B cell (primary cell): ENCODE results near the gene FAM107B. TPM values are rescaled to one million over a fixed set of nuclear protein-coding genes. Genes with fewer than 3 reads are reported as not detected.

ENCODE experiments used
- ATAC-seq: fragments of 200-7000 bp; cut with Tn5 transposase; one replicate; pipeline ENCODE4 v1.10.0; 2021; ENCODE audit warnings: low read depth, mild to moderate bottlenecking, moderate number of reproducible peaks, moderate library complexity
- CTCF ChIA-PET: fragments of 350-600 bp; sonication (Branson Sonifier 250); formaldehyde crosslinking; loops from one replicate; lab custom pipeline; 2021; ENCODE audit warnings: antibody characterized with exemption, inconsistent platforms; lab: Charles Lee
- POLR2A ChIA-PET: fragments of 350-600 bp; sonication (Branson Sonifier 250); formaldehyde crosslinking; loops from one replicate; lab custom pipeline; 2021; ENCODE audit warnings: antibody characterized with exemption; lab: Charles Lee
- DNase-seq: peaks from one replicate; pipeline ENCODE4 v3.0.0; 2013
- H2AFZ ChIP-seq: 2 replicates; pipeline ENCODE4 v1.6.1; 2012; ENCODE audit warnings: mild to moderate bottlenecking, low read depth, low read length; ENCODE audit not compliant: insufficient read depth, poor library complexity, severe bottlenecking
- H3K27ac ChIP-seq, 2 donors: 1 replicate in 1 of 2; 2 replicates in 1 of 2; pipeline ENCODE4 v1.5.1; 2012 to 2013; ENCODE audit warnings: low read length in 2 of 2, mild to moderate bottlenecking in 2 of 2, moderate library complexity in 1 of 2
- H3K27me3 ChIP-seq, 4 experiments: fragments of 200-600 bp in 1 of 4; sonication (generic) in 1 of 4; replicated peaks in 1 of 4; 1 replicate in 2 of 4; 2 replicates in 2 of 4; pipeline versions ENCODE4 v1.6.1 to v1.7.0; 2013 to 2016; ENCODE audit warnings: low read length in 3 of 4, mild to moderate bottlenecking in 2 of 4, mixed read lengths in 1 of 4, moderate library complexity in 1 of 4; ENCODE audit not compliant: insufficient read depth in 4 of 4, control insufficient read depth in 3 of 4; ENCODE audit errors: control extremely low read depth in 1 of 4
- H3K36me3 ChIP-seq, 2 experiments: replicated peaks in 1 of 2; 1 replicate in 1 of 2; 2 replicates in 1 of 2; pipeline versions ENCODE4 v1.6.1 to v1.7.1; 2013; ENCODE audit warnings: low read length in 1 of 2; ENCODE audit not compliant: insufficient read depth in 2 of 2, control insufficient read depth in 1 of 2; ENCODE audit errors: control extremely low read depth in 1 of 2, extremely low read depth in 1 of 2
- H3K4me1 ChIP-seq, 2 donors: fragments of 200-600 bp in 1 of 2; sonication (generic) in 1 of 2; 1 replicate in 1 of 2; 2 replicates in 1 of 2; pipeline versions ENCODE4 v1.5.1 to v1.6.1; 2013 to 2017; ENCODE audit warnings: low read length in 2 of 2; ENCODE audit not compliant: control insufficient read depth in 2 of 2, insufficient read depth in 2 of 2
- H3K4me2 ChIP-seq: replicated peaks from 2 replicates; pipeline ENCODE3; 2012; ENCODE audit warnings: mild to moderate bottlenecking, low read depth, low read length; ENCODE audit not compliant: poor library complexity, severe bottlenecking
- H3K4me3 ChIP-seq, 5 experiments: fragments of 200-600 bp in 1 of 5; sonication (generic) in 1 of 5; 1 replicate in 3 of 5; 2 replicates in 2 of 5; pipeline versions ENCODE4 v1.5.1 to v1.7.0; 2011 to 2016; ENCODE audit warnings: low read length in 4 of 5, mild to moderate bottlenecking in 4 of 5, low read depth in 2 of 5, control low read depth in 1 of 5, moderate library complexity in 1 of 5; ENCODE audit not compliant: insufficient read depth in 1 of 5; ENCODE audit errors: control extremely low read depth in 1 of 5, extremely low read depth in 1 of 5
- H3K79me2 ChIP-seq: fragments of 200-600 bp; sonication (generic); one replicate; pipeline ENCODE4 v1.6.0; 2016; ENCODE audit warnings: low read length; ENCODE audit not compliant: control insufficient read depth, insufficient read depth
- H3K9ac ChIP-seq: fragments of 200-600 bp; sonication (generic); 2 replicates; pipeline ENCODE4 v1.6.1; 2017; ENCODE audit warnings: mild to moderate bottlenecking, low read length, moderate library complexity
- H3K9me3 ChIP-seq, 3 donors: one replicate each; pipeline versions ENCODE4 v1.6.1 to v1.7.1; 2013; ENCODE audit warnings: low read length in 2 of 3; ENCODE audit not compliant: control insufficient read depth in 2 of 3, insufficient read depth in 1 of 3; ENCODE audit errors: control extremely low read depth in 1 of 3
- H4K20me1 ChIP-seq: 2 replicates; pipeline ENCODE4 v1.6.0; 2012; ENCODE audit warnings: mild to moderate bottlenecking, low read length; ENCODE audit not compliant: insufficient read depth, control insufficient read depth, poor library complexity, severe bottlenecking
- H3K27ac Mint-ChIP-seq: one replicate; pipeline ENCODE4 v1.8.0; 2021; ENCODE audit warnings: mixed read lengths
- H3K27me3 Mint-ChIP-seq: one replicate; pipeline ENCODE4 v1.8.0; 2021; ENCODE audit warnings: mixed read lengths
- H3K4me1 Mint-ChIP-seq: one replicate; pipeline ENCODE4 v1.8.0; 2021; ENCODE audit warnings: mixed read lengths
- H3K4me3 Mint-ChIP-seq: one replicate; pipeline ENCODE4 v1.8.0; 2021; ENCODE audit warnings: mixed read lengths
- H3K9me3 Mint-ChIP-seq: one replicate; pipeline ENCODE4 v1.8.0; 2022; ENCODE audit warnings: mixed read lengths; ENCODE audit not compliant: insufficient read depth
- CTCF ChIP-seq: fragments of 200-600 bp; IDR thresholded peaks from one replicate; pipeline ENCODE4 v1.8.0; 2022; ENCODE audit warnings: antibody characterized with exemption, mild to moderate bottlenecking
- EZH2 ChIP-seq: IDR thresholded peaks from 2 replicates; pipeline ENCODE4 v1.6.1; 2012; ENCODE audit warnings: borderline replicate concordance, low read depth, mild to moderate bottlenecking, moderate library complexity, low read length; ENCODE audit not compliant: insufficient read depth, poor library complexity, severe bottlenecking
- WGBS: methylation state at CpG from one replicate; pipeline ENCODE4 v1.1.5; 2013; ENCODE audit warnings: missing lambda C conversion rate; ENCODE audit not compliant: insufficient coverage; 5-methylcytosine and 5-hydroxymethylcytosine counted together
- intact Hi-C: fragments of 100-400 bp; cut with micrococcal nuclease; formaldehyde crosslinking; loops from one replicate; pipeline ENCODE4 v1.10.0; 2022
- polyA plus RNA-seq: library from polyadenylated mRNA; depleted of rRNA; stranded (reverse); fragments of >200 nt; gene quantifications from 2 replicates; pipeline ENCODE4 v1.2.3, GENCODE V29; 2012
- total RNA-seq, 2 donors: library from RNA; stranded (reverse); fragments of 120-200 nt in 1 of 2; gene quantifications; 1 replicate in 1 of 2; 2 replicates in 1 of 2; pipeline versions ENCODE4 v1.2.3 to v1.2.4, GENCODE V29; 2013 to 2022

FAM107B gene
- total and polyA plus RNA-seq, 2 donors (not counting 1 experiment from before 2014, with no cell fraction given): 31.9 to 318 TPM

- Histone ChIP-seq H2AFZ (no peak overlapping the region), H3K4me1 (peaks cover 44 to 55% of the 10 kb centered on the region in 2 donors), H3K27me3 (no peaks in the 10 kb centered on the region), H3K27ac (peak overlapping the region; percentile 3 to 79), H3K9me3 (no peaks in the 10 kb centered on the region), H3K9ac (peak overlapping the region; percentile 88), H3K4me2 (peak overlapping the region; percentile 85), H3K4me3 (peak overlapping the region in 2 of 5 experiments; percentile 11 to 81), H4K20me1 (peaks cover 54% of the 10 kb centered on the region), H3K36me3 (peaks cover 4 to 47% of the 10 kb centered on the region in 2 experiments), H3K79me2 (peaks cover 74% of the 10 kb centered on the region)
- Mint-ChIP-seq H3K27me3 (no peaks in the 10 kb centered on the region), H3K9me3 (no peaks in the 10 kb centered on the region), H3K4me1 (peaks cover 80% of the 10 kb centered on the region), H3K27ac (peak overlapping the region; percentile 84), H3K4me3 (peak overlapping the region; percentile 96)
- DNase-seq: no peak
- intact Hi-C loops: no loop called here
- 95% methylated on average over 3 of the region's 4 CpGs for WGBS
- CTCF ChIA-PET: interaction anchor here (1.6 to 3.5 kb wide), 2 partner anchors 221 to 236 kb away, joined by 3 to 22 read pairs; no protein-coding TSS in a partner anchor
- TF ChIP-seq CTCF: no peak
- no peak for ATAC-seq
- POLR2A ChIA-PET: no interaction called here
Measured at GRCh38 chr10:14601326-14601725, 173.4 kb downstream of the FAM107B start.

GRCh38 chr10:14600065-14600464 lies 174.6 kb downstream of the FAM107B start:
- Histone ChIP-seq H3K9me3 (no peaks in the 10 kb centered on the region), H3K4me1 (peaks cover 41 to 55% of the 10 kb centered on the region in 2 donors), H4K20me1 (peaks cover 67% of the 10 kb centered on the region), H3K27ac (peak overlapping the region in 1 of 2 donors; percentile 1), H3K79me2 (peaks cover 87% of the 10 kb centered on the region), H3K9ac (no peak overlapping the region), H3K36me3 (peaks cover 4 to 58% of the 10 kb centered on the region in 2 experiments), H3K4me2 (no peak overlapping the region), H3K4me3 (no peak overlapping the region), H2AFZ (no peak overlapping the region), H3K27me3 (no peaks in the 10 kb centered on the region)
- TF ChIP-seq EZH2 (no peak), CTCF (no peak)
- H3K4me3 Mint-ChIP-seq: no peak overlapping the region
- no peaks in the 10 kb centered on the region for H3K27me3 Mint-ChIP-seq
- no peak for ATAC-seq
- H3K4me1 Mint-ChIP-seq: peaks cover 78% of the 10 kb centered on the region
- intact Hi-C loops: no loop called here
- CTCF ChIA-PET: interaction anchor here (0.7 to 3.5 kb wide), 4 partner anchors 12 to 223 kb away, joined by 3 to 22 read pairs (median 5); no protein-coding TSS in a partner anchor
- WGBS: 98% methylated on average over 8 of the region's 8 CpGs
- H3K9me3 Mint-ChIP-seq: no peaks in the 10 kb centered on the region
- peak overlapping the region; percentile 1 for H3K27ac Mint-ChIP-seq
- POLR2A ChIA-PET: interaction anchor here (0.9 kb wide), 1 partner anchor 48 kb away, joined by 9 read pairs; no protein-coding TSS in a partner anchor
- no peak for DNase-seq
